GM12874 (cell line): ENCODE measurements around the gene TBX18.

Source experiments
- CTCF ChIP-seq: IDR thresholded peaks from 2 replicates; pipeline ENCODE4 v1.5.1; 2011; ENCODE audit warnings: low read depth, mild to moderate bottlenecking, control low read depth, low read length, moderate library complexity; ENCODE audit not compliant: insufficient read depth

The TBX18 gene

GRCh38 chr6:84767526-84768201, 3.3 kb upstream of the TBX18 start:
- TF ChIP-seq CTCF, result no peak

DNA sequence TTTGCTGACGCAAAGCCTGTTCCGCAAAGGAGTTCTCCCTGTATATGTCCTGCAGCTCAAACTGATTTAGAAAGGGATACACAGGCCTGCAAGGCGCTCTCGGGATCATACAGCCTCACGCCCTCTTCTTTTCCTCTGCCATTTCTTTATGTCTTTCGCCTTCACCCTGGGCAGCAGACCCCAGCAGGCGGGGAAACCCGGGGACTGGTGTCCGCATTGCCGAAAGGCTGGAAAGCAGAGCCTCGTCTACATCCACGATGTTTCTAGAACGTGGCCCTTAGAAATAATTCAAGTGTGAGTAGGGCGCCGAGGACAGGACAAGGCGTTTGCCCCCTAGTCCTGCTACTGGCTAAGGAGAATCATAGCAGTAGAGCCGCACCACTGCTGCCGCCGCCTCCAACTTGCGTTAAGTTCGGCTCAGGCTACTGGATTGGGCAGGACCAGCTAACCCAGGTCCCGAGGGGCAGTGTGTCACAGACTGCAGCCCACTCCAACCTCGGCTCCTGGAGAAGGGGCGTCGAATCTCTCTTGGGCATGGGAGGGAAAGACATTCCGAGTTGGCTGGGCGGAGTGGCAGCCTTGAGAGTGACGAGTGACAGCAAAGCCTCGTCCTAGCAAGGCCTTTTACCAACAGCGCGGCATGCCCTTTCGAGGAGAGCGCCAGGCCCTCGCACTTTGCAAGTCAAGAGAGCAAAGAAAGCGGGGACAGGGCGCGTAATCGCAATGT, 2.6 kb upstream of the TBX18 start:
- no peak for TF ChIP-seq CTCF

- no peak for TF ChIP-seq CTCF
These were observed 1.9 kb upstream of the TBX18 start for GRCh38 chr6:84766118-84766798.

DNA sequence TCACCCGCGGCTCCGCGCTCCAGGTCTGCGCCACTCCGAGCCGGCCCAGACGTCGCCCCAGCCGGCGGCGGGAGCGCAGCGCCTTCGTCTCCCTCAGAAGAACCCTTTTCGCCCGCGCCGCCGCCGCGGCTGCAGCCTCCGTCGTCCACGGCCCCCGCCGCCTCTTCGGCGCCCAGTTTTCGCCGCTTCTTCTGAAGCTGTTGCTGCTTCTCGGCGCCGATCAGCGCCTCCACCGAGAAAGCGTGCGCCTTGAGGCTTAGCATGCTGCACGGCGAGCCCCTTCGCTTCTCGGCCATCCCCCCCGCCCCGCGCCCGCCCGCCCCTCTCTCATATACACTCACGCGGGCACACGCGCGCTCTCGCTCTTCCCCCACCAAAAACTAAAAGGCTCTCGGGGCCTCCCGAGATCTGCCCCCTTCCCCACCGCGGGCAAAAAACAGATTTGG, 489 bp downstream of the TBX18 start:
- TF ChIP-seq CTCF, result no peak

- TF ChIP-seq CTCF, result no peak
These were observed 1.2 kb downstream of the TBX18 start for GRCh38 chr6:84763003-84763885.

DNA sequence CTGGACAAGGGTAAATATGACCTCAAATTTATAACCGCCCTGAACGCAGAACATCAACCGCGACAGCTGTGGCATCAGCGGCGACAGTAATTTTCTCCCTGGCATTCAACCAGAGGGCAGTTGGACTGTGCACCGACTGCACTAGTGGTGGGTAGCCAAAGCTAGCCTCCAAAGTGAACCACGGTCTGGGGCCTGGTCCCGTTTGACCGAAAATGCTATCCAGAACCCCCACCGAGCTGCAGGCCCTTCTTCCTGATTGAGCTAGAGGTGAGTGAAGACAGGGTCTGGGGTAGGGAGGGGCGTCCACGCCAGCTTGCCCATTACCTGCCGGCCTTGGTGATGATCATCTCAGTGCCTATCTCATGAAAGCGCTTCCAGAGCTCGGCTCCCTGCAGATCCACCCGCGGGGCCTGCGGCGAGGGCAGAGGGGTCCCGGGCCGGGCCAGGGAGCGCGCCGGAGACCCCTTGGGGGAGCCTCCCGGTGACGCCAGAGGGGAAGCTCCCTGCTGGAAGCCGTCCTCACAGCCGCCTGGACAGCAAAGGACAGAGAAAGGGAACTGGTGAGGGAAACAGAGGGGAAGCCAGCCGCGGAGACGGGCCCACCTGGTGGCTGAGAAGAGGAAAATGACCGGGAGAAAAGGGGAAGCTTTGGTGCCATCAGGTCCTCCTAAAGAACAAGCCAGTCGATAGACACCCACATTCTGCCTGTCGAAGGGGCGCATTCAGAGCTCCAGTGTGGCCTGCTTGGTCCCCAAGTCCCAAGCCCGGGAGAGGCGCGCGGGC, 2.0 kb downstream of the TBX18 start:
- no peak for TF ChIP-seq CTCF
